ENCODE results near the gene LRP1-AS. TPM values are rescaled to one million over a fixed set of nuclear protein-coding genes. Genes with fewer than 3 reads are reported as not detected.

Gene LRP1-AS
- total RNA-seq, 2 experiments from 2014 or later = not detected

GRCh38 chr12:57097554-57097835 is 49.9 kb downstream of the LRP1-AS start:
- Mint-ChIP-seq H3K4me1 (peaks cover 57% of the 10 kb centered on the region), H3K27me3 (no peaks in the 10 kb centered on the region), H3K36me3 (peaks cover 48% of the 10 kb centered on the region), H3K27ac (no peak overlapping the region), H3K4me3 (no peak overlapping the region), H3K9me3 (no peaks in the 10 kb centered on the region)
- DNase-seq = no peak

GRCh38 chr12:57096748-57097553 is 50.5 kb downstream of the LRP1-AS start:
- Mint-ChIP-seq H3K36me3 (peaks cover 48% of the 10 kb centered on the region), H3K9me3 (no peaks in the 10 kb centered on the region), H3K4me3 (no peak overlapping the region), H3K27ac (peak overlapping the region; percentile 92), H3K4me1 (peaks cover 57% of the 10 kb centered on the region), H3K27me3 (no peaks in the 10 kb centered on the region)
- no peak for DNase-seq

DNA sequence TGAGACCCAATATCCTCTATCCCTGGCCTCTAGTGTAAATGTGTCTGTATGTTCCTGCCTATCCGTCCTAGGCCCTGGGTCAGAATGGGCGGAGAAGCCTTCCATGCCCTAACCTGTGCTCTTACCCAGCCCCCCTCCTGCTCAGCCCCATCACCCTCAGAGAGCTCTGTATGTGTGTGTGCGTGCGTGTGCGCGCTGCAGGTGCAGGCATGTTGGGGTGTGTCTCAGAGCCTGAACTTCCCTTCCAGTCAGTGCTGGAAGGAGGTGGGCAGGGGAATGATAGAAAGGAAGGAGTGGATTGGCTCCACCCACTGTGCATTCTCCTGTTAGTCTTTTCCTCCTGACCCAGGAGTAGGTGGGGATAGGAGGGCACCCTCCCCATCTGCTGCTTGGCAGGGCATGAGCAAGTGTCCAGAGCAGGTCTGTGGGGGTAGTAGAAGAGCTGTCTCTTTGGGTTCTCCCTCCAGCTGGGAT is 51.3 kb downstream of the LRP1-AS start:
- no peaks in the 10 kb centered on the region for H3K27me3 Mint-ChIP-seq
- no peak overlapping the region for H3K4me3 Mint-ChIP-seq
- H3K27ac Mint-ChIP-seq = peak overlapping the region; percentile 92
- DNase-seq = no peak
- H3K4me1 Mint-ChIP-seq = peaks cover 58% of the 10 kb centered on the region
- no peaks in the 10 kb centered on the region for H3K9me3 Mint-ChIP-seq
- peaks cover 47% of the 10 kb centered on the region for H3K36me3 Mint-ChIP-seq

DNA sequence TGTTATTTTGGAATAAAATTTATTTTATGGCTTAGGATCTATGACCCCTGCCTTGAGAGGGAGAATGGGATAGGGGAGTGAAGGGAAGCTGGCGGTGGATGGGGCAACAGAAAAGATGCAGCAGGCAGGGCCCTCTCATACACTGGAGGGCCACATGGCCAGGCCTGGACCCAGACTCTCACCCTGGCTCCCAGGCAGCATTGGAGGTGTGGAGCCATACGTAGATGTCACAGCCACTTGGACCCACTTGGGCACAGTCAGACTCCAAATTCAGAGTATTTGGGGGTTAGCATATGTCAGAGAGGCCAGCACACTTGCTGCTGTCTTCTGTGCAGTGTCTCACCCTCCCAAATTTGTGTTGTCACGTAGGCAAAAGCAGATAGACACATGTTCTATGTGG is 52.0 kb downstream of the LRP1-AS start:
- peak overlapping the region; percentile 92 for H3K27ac Mint-ChIP-seq
- H3K4me1 Mint-ChIP-seq = peaks cover 65% of the 10 kb centered on the region
- peaks cover 54% of the 10 kb centered on the region for H3K36me3 Mint-ChIP-seq
- no peaks in the 10 kb centered on the region for H3K27me3 Mint-ChIP-seq
- DNase-seq = no peak
- H3K9me3 Mint-ChIP-seq = no peaks in the 10 kb centered on the region
- H3K4me3 Mint-ChIP-seq = no peak overlapping the region

Other genes starting within 250 kb of the LRP1-AS start
- gene SDR9C7, start 213.2 kb downstream of the LRP1-AS start, total RNA-seq = not detected
- gene RDH16, start 190.0 kb downstream of the LRP1-AS start, total RNA-seq = under 1 TPM; 0.10 to 0.12 TPM
- gene ZBTB39, start 141.1 kb downstream of the LRP1-AS start, total RNA-seq = 1 to 10 TPM; 7.0 to 7.2 TPM
- under 1 TPM; 0.31 to 0.32 TPM for gene TAC3, start 131.1 kb downstream of the LRP1-AS start, total RNA-seq
- gene MYO1A, start 97.5 kb downstream of the LRP1-AS start, total RNA-seq = 1 to 10 TPM; 1.3 to 1.4 TPM
- gene NEMP1, start 68.8 kb downstream of the LRP1-AS start, total RNA-seq = 10 to 100 TPM; 50.5 to 51.2 TPM
- 10 to 100 TPM; 47.2 to 48.0 TPM for gene NAB2, start 58.5 kb downstream of the LRP1-AS start, total RNA-seq
- gene STAT6, start 36.3 kb downstream of the LRP1-AS start, total RNA-seq = 100 to 1,000 TPM; 256 to 259 TPM
- 1 to 10 TPM; 1.3 to 2.0 TPM for gene LRP1, start 19.1 kb downstream of the LRP1-AS start, total RNA-seq
- under 1 TPM; 0.19 to 0.26 TPM for gene NXPH4, start 69.2 kb upstream of the LRP1-AS start, total RNA-seq
- gene SHMT2, start 82.1 kb upstream of the LRP1-AS start, total RNA-seq = 100 to 1,000 TPM; 517 to 532 TPM
- gene STAC3, start 103.6 kb upstream of the LRP1-AS start, total RNA-seq = 1 to 10 TPM; 2.0 to 2.6 TPM

Measured in activated naive CD8-positive, alpha-beta T cell treated with anti-CD3 and anti-CD28 coated beads for 36 hours (primary cell).